ENCODE data around the gene SUGCT.

The SUGCT gene

DNA sequence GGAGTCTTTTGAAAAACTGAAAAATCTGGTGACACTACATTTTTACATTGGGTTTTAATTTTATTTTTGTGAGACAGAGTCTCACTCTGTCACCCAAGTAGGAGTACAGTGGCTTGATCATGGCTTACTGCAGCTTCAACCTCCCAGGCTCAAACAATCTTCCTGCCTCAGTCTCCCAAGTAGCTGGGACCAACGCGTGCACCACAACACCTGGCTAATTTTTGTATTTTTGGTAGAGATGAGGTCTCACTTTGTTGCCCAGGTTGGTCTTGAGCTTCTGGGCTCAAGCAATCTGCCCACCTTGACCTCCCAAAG is 11.9 kb upstream of the SUGCT start:
- TF ChIP-seq NFIC (IDR thresholded peaks at IDR 0.05) (no peak), ZBTB7A (IDR thresholded peaks at IDR 0.05; ENCODE audit: low read depth) (no peak), CEBPB (IDR thresholded peaks at IDR 0.05) (no peak), EP300 (IDR thresholded peaks at IDR 0.05; ENCODE audit: borderline replicate concordance) (no peak), TEAD4 (IDR thresholded peaks at IDR 0.05) (no peak), RAD21 (IDR thresholded peaks at IDR 0.05; ENCODE audit: low read depth) (no peak)
- TF ChIP-seq, protein P1, sequence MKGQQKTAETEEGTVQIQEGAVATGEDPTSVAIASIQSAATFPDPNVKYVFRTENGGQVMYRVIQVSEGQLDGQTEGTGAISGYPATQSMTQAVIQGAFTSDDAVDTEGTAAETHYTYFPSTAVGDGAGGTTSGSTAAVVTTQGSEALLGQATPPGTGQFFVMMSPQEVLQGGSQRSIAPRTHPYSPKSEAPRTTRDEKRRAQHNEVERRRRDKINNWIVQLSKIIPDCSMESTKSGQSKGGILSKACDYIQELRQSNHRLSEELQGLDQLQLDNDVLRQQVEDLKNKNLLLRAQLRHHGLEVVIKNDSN (IDR thresholded peaks at IDR 0.05): no peak

DNA sequence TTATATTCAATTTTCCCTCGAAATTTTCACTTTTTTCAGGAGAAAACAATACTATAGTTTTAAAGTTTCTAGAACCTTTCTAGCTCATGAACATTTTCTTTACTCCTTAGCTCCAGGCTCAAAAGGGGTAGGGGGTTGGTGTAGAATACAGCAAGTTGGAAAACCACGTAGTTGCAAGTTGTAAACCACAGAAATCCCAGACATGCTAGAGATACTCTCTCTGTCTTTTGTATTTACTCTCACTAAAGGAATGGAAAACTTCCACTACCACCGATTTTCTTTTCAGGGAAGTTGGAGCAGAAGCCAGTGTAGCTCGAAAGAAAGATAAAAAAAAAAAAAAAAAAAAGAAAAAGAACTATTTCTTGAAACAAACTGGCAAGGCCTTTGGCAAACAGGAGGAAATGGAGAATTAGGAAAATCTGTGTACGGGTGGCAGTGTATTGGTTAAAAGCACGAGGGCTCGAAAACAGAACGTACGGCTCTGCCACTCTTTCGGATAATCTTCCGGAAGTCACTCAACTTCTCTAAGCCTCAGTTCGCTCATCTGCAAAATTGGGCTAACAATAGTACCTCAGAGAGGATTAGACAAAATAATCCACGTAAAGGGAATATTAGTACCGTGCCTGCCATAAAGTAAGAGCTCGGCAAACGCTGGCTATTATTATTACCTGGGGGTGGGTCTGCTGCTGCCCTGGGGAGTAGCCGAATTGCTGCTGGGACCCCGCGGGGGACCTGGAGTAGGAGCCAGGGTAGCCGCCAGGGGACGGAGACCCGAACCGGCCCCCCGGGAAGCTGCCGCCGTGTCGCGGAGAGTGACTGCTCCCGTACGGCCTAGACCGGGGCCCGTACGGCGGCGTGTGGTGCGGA is 1.0 kb upstream of the SUGCT start:
- TF ChIP-seq, protein P2, sequence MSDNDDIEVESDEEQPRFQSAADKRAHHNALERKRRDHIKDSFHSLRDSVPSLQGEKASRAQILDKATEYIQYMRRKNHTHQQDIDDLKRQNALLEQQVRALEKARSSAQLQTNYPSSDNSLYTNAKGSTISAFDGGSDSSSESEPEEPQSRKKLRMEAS (IDR thresholded peaks at IDR 0.05): 0 out of 2 replicates have a peak, but pooled peaks have one; percentile 7
- TF ChIP-seq CEBPB (IDR thresholded peaks at IDR 0.05): no peak

DNA sequence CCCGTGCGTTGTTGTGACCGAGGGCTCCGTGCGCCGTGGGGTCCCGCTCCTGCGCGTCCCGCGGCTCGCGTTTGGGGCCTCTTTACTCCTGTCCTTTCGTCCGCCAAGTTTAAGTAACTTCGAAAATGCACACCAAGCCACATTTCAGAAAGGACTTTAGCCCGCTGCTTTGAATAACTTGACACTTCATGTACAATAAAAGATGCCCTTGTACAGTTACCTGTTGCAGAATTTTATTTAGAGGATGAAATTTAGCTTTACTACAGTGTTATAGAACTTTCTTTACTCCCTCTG is 459 bp downstream of the SUGCT start:
- TF ChIP-seq TEAD4 (IDR thresholded peaks at IDR 0.05): no peak
- TF ChIP-seq EGR1 (IDR thresholded peaks at IDR 0.05): no peak
- TF ChIP-seq, protein P1 (IDR thresholded peaks at IDR 0.05): no peak
- TF ChIP-seq CREB1 (IDR thresholded peaks at IDR 0.05; ENCODE audit: low read depth): no peak
- TF ChIP-seq EP300 (IDR thresholded peaks at IDR 0.05; ENCODE audit: borderline replicate concordance): no peak
- TF ChIP-seq FOXM1 (IDR thresholded peaks at IDR 0.05; ENCODE audit: borderline replicate concordance, low read depth): no peak
- TF ChIP-seq, protein P3, sequence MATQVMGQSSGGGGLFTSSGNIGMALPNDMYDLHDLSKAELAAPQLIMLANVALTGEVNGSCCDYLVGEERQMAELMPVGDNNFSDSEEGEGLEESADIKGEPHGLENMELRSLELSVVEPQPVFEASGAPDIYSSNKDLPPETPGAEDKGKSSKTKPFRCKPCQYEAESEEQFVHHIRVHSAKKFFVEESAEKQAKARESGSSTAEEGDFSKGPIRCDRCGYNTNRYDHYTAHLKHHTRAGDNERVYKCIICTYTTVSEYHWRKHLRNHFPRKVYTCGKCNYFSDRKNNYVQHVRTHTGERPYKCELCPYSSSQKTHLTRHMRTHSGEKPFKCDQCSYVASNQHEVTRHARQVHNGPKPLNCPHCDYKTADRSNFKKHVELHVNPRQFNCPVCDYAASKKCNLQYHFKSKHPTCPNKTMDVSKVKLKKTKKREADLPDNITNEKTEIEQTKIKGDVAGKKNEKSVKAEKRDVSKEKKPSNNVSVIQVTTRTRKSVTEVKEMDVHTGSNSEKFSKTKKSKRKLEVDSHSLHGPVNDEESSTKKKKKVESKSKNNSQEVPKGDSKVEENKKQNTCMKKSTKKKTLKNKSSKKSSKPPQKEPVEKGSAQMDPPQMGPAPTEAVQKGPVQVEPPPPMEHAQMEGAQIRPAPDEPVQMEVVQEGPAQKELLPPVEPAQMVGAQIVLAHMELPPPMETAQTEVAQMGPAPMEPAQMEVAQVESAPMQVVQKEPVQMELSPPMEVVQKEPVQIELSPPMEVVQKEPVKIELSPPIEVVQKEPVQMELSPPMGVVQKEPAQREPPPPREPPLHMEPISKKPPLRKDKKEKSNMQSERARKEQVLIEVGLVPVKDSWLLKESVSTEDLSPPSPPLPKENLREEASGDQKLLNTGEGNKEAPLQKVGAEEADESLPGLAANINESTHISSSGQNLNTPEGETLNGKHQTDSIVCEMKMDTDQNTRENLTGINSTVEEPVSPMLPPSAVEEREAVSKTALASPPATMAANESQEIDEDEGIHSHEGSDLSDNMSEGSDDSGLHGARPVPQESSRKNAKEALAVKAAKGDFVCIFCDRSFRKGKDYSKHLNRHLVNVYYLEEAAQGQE (IDR thresholded peaks at IDR 0.05; ENCODE audit: low read depth): no peak
- no peak for TF ChIP-seq NFIC (IDR thresholded peaks at IDR 0.05)
- TF ChIP-seq, protein P2 (IDR thresholded peaks at IDR 0.05): no peak
- TF ChIP-seq TCF12 (IDR thresholded peaks at IDR 0.05; ENCODE audit: low read depth): no peak

DNA sequence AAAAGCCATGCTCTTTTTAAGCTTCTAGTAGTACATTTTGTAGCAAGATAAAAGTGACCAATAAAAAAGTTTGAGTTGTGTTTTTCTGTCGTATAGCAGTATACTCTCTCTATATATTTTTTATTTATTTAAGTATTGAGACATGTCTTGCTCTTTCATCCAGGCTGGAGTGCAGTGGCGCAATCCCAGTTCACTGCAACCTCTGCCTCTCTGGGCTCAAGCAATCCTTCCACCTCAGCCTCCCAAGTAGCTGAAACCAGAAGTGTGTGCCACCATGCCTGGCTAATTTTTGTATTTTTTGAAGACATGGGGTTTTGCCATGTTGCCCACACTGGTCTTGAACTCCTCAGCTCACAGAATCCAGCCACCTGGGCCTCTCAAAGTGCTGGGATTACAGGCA is 2.8 kb downstream of the SUGCT start:
- TF ChIP-seq TCF12 (IDR thresholded peaks at IDR 0.05; ENCODE audit: low read depth) (no peak), TEAD4 (IDR thresholded peaks at IDR 0.05) (no peak), CREB1 (IDR thresholded peaks at IDR 0.05; ENCODE audit: low read depth) (no peak), EGR1 (IDR thresholded peaks at IDR 0.05) (no peak)

DNA sequence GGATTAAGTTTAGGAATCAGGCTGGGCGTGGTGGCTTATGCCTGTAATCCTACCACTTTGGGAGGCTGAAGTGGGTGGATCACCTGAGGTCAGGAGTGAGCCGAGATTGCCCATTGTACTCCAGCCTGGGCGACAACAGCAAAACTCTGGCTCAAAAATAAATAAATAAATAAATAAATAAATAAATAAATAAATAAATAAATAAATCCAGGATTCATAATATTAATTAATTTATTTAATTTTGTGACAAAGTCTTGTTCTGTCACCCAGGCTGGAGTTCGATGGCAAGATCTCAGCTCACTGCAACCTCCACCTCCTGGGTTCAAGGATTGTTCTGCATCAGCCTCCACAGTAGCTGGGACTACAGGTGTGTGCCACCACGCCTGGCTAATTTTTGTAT is 4.2 kb downstream of the SUGCT start:
- TF ChIP-seq RAD21 (IDR thresholded peaks at IDR 0.05; ENCODE audit: low read depth): no peak
- TF ChIP-seq, protein P3 (IDR thresholded peaks at IDR 0.05; ENCODE audit: low read depth): no peak
- TF ChIP-seq CREB1 (IDR thresholded peaks at IDR 0.05; ENCODE audit: low read depth): no peak
- no peak for TF ChIP-seq EP300 (IDR thresholded peaks at IDR 0.05; ENCODE audit: borderline replicate concordance)
- TF ChIP-seq ZBTB7A (IDR thresholded peaks at IDR 0.05; ENCODE audit: low read depth): no peak
- TF ChIP-seq NFIC (IDR thresholded peaks at IDR 0.05): no peak
- no peak for TF ChIP-seq EGR1 (IDR thresholded peaks at IDR 0.05)
- TF ChIP-seq TEAD4 (IDR thresholded peaks at IDR 0.05): no peak
- TF ChIP-seq FOXM1 (IDR thresholded peaks at IDR 0.05; ENCODE audit: borderline replicate concordance, low read depth): no peak
- no peak for TF ChIP-seq CEBPB (IDR thresholded peaks at IDR 0.05)
- TF ChIP-seq, protein P2 (IDR thresholded peaks at IDR 0.05): no peak
- no peak for TF ChIP-seq TAF1 (IDR thresholded peaks at IDR 0.05; ENCODE audit: low read depth)
- TF ChIP-seq TCF12 (IDR thresholded peaks at IDR 0.05; ENCODE audit: low read depth): no peak
- TF ChIP-seq YY1 (IDR thresholded peaks at IDR 0.05; ENCODE audit: low read depth): no peak
- TF ChIP-seq, protein P1 (IDR thresholded peaks at IDR 0.05): no peak

All from Ishikawa (cell line).